ENCODE results near the gene NOD1. TPM values are rescaled to one million over a fixed set of nuclear protein-coding genes. Genes with fewer than 3 reads are reported as not detected.

The NOD1 gene
- polyA plus RNA-seq, 3 donors, result 2.8 to 15.0 (median 4.6) TPM

GRCh38 chr7:30380294-30380693 lies 98.3 kb downstream of the NOD1 start:
- H3K79me2 ChIP-seq (ENCODE audit: insufficient read depth, low read length), result no peaks in the 10 kb centered on the region
- Mint-ChIP-seq H3K36me3 (peaks cover 2 to 5% of the 10 kb centered on the region in 2 donors), H3K4me3 (no peak overlapping the region), H3K27ac (peak overlapping the region in 1 of 7 donors; percentile 13), H3K9me3 (peaks cover 0 to 13% (median 9%) of the 10 kb centered on the region in 7 donors), H3K4me1 (peaks cover 2% of the 10 kb centered on the region), H3K27me3 (ENCODE audit: low read depth in 3 of 3) (peaks cover 0 to 2% (median 0%) of the 10 kb centered on the region in 3 donors)
- no peaks in the 10 kb centered on the region for H3K27me3 ChIP-seq (ENCODE audit: control insufficient read depth in 2 of 2, insufficient read depth in 2 of 2, low read length in 2 of 2)
- H4K20me1 ChIP-seq (ENCODE audit: insufficient read depth, low read length), result no peaks in the 10 kb centered on the region
- no peaks in the 10 kb centered on the region for H3K4me1 ChIP-seq (ENCODE audit: control insufficient read depth in 1 of 2, insufficient read depth in 2 of 2, low read length in 2 of 2)
- no peaks in the 10 kb centered on the region for H3K9me3 ChIP-seq (replicated peaks in 1 of 2; ENCODE audit: control insufficient read depth in 1 of 2, insufficient read depth in 1 of 2, low read length in 2 of 2)
- H3K4me3 ChIP-seq (replicated peaks in 1 of 3; ENCODE audit: low read depth in 2 of 3, low read length in 3 of 3), result no peak overlapping the region
- intact Hi-C loops (cut with micrococcal nuclease), result no loop called here
- TF ChIP-seq, protein P1, sequence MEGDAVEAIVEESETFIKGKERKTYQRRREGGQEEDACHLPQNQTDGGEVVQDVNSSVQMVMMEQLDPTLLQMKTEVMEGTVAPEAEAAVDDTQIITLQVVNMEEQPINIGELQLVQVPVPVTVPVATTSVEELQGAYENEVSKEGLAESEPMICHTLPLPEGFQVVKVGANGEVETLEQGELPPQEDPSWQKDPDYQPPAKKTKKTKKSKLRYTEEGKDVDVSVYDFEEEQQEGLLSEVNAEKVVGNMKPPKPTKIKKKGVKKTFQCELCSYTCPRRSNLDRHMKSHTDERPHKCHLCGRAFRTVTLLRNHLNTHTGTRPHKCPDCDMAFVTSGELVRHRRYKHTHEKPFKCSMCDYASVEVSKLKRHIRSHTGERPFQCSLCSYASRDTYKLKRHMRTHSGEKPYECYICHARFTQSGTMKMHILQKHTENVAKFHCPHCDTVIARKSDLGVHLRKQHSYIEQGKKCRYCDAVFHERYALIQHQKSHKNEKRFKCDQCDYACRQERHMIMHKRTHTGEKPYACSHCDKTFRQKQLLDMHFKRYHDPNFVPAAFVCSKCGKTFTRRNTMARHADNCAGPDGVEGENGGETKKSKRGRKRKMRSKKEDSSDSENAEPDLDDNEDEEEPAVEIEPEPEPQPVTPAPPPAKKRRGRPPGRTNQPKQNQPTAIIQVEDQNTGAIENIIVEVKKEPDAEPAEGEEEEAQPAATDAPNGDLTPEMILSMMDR (IDR thresholded peaks at IDR 0.05), result no peak
- H3K27ac ChIP-seq (ENCODE audit: low read depth in 1 of 2, low read length in 2 of 2), result no peak overlapping the region
- WGBS (ENCODE audit: insufficient coverage), result 100% methylated on average over 1 of the region's 2 CpGs
- no peak overlapping the region for H3K4me2 ChIP-seq (replicated peaks; ENCODE audit: extremely low read depth, low read length, poor library complexity, severe bottlenecking)
- no peak for DNase-seq
- no peaks in the 10 kb centered on the region for H3K36me3 ChIP-seq (replicated peaks in 1 of 2; ENCODE audit: control insufficient read depth in 1 of 2, insufficient read depth in 2 of 2, low read length in 2 of 2)
- H3K9ac ChIP-seq (ENCODE audit: insufficient read depth, low read length, poor library complexity, severe bottlenecking), result no peak overlapping the region
- no peak overlapping the region for H2AFZ ChIP-seq (ENCODE audit: insufficient read depth, low read depth, low read length, poor library complexity, severe bottlenecking)

DNA sequence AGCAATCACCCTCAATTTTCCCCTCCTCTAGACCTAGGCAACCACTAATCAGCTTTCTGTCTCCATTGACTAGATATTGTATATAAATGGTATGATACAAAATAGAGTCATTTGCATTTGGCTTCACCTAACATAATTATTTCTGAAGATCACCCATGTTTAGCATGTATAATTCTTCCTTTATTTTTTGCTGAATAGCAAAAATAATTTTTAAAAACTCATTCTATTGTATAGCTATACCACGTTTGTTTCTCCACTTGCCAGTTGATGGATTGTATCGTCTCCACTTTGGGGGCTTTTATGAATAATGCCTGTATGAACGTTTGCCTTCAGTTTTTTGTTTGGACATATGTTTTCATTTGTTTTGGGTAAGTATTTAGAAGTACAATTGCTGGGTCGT lies 98.8 kb downstream of the NOD1 start:
- H3K4me2 ChIP-seq (replicated peaks; ENCODE audit: extremely low read depth, low read length, poor library complexity, severe bottlenecking), result no peak overlapping the region
- no peak for DNase-seq
- no peaks in the 10 kb centered on the region for H3K4me1 ChIP-seq (ENCODE audit: control insufficient read depth in 1 of 2, insufficient read depth in 2 of 2, low read length in 2 of 2)
- H3K36me3 ChIP-seq (replicated peaks in 1 of 2; ENCODE audit: control insufficient read depth in 1 of 2, insufficient read depth in 2 of 2, low read length in 2 of 2), result no peaks in the 10 kb centered on the region
- no peak overlapping the region for H3K4me3 ChIP-seq (replicated peaks in 1 of 3; ENCODE audit: low read depth in 2 of 3, low read length in 3 of 3)
- H4K20me1 ChIP-seq (ENCODE audit: insufficient read depth, low read length), result no peaks in the 10 kb centered on the region
- H3K9me3 Mint-ChIP-seq, result peaks cover 0 to 13% (median 9%) of the 10 kb centered on the region in 7 donors
- intact Hi-C loops (cut with micrococcal nuclease), result no loop called here
- H3K27me3 ChIP-seq (ENCODE audit: control insufficient read depth in 2 of 2, insufficient read depth in 2 of 2, low read length in 2 of 2), result no peaks in the 10 kb centered on the region
- H3K27ac ChIP-seq (ENCODE audit: low read depth in 1 of 2, low read length in 2 of 2), result no peak overlapping the region
- no peaks in the 10 kb centered on the region for H3K79me2 ChIP-seq (ENCODE audit: insufficient read depth, low read length)
- peaks cover 2 to 5% of the 10 kb centered on the region in 2 donors for H3K36me3 Mint-ChIP-seq
- H3K9me3 ChIP-seq (replicated peaks in 1 of 2; ENCODE audit: control insufficient read depth in 1 of 2, insufficient read depth in 1 of 2, low read length in 2 of 2), result no peaks in the 10 kb centered on the region
- H3K9ac ChIP-seq (ENCODE audit: insufficient read depth, low read length, poor library complexity, severe bottlenecking), result no peak overlapping the region
- WGBS (ENCODE audit: insufficient coverage), result no CpG with 5 or more reads among the region's 4 CpGs
- no peak overlapping the region for H2AFZ ChIP-seq (ENCODE audit: insufficient read depth, low read depth, low read length, poor library complexity, severe bottlenecking)
- H3K4me3 Mint-ChIP-seq, result no peak overlapping the region
- H3K4me1 Mint-ChIP-seq, result peaks cover 2% of the 10 kb centered on the region
- H3K27ac Mint-ChIP-seq, result no peak overlapping the region
- TF ChIP-seq, protein P1 (IDR thresholded peaks at IDR 0.05), result no peak
- peaks cover 0 to 2% (median 0%) of the 10 kb centered on the region in 3 donors for H3K27me3 Mint-ChIP-seq (ENCODE audit: low read depth in 3 of 3)

All from CD14-positive monocyte (primary cell).